ENCODE measurements around the gene SARS1.

DNA sequence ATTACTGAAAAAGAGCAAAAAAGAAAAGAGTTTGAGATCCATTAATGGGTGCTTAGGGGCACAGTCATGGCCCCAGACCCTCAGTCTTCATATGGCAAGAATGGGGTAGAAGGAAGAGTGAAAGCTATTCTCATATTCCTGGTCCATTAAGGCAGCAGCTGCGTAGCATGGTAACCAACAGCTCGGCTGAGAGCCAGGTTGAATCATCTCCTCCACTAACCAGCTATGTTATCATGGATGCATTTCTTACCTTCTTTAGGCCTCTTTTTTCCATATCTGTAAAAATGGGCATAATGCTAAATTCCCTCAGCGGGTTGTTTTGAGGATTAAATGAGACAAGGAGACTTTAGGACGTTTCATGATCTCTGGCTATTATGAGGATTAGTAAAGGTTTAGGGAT, 15.0 kb upstream of the SARS1 start:
- TF ChIP-seq, protein P1, sequence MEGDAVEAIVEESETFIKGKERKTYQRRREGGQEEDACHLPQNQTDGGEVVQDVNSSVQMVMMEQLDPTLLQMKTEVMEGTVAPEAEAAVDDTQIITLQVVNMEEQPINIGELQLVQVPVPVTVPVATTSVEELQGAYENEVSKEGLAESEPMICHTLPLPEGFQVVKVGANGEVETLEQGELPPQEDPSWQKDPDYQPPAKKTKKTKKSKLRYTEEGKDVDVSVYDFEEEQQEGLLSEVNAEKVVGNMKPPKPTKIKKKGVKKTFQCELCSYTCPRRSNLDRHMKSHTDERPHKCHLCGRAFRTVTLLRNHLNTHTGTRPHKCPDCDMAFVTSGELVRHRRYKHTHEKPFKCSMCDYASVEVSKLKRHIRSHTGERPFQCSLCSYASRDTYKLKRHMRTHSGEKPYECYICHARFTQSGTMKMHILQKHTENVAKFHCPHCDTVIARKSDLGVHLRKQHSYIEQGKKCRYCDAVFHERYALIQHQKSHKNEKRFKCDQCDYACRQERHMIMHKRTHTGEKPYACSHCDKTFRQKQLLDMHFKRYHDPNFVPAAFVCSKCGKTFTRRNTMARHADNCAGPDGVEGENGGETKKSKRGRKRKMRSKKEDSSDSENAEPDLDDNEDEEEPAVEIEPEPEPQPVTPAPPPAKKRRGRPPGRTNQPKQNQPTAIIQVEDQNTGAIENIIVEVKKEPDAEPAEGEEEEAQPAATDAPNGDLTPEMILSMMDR (conservative IDR thresholded peaks at IDR 0.05 in 1 of 2, IDR thresholded peaks at IDR 0.05 in 1 of 2; ENCODE audit: low read depth in 1 of 2, low read length in 2 of 2), result no peak
- no peak for TF ChIP-seq EZH2 (IDR thresholded peaks at IDR 0.05; ENCODE audit: low read length, missing control alignments)
